ENCODE data around the gene GUCY1A2. TPM values are rescaled to one million over a fixed set of nuclear protein-coding genes. Genes with fewer than 3 reads are reported as not detected.

Gene GUCY1A2
- total RNA-seq, 1 experiment from 2014 or later: 0.10 TPM

DNA sequence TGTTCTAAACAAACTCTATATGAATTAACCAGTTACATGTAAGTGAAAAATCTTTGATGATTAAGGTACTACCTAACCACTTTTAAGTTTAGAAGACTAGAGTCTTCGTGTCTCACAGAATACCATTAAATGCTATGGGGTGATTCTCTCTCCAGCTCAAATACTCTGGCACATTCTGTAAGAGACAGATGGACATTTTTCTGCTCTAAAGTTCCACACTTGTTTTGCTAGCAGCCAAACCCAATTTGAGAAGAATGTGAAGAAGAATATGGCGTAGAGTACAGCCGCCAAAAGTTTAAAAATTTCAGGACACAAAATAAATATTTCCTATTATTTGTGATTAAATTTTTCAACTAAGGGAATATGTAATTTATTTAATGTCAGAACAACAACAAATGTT, 339.1 kb downstream of the GUCY1A2 start:
- Histone ChIP-seq H4K20me1 (ENCODE audit: insufficient read depth) (no peaks in the 10 kb centered on the region), H3K79me2 (ENCODE audit: insufficient read depth, low read length) (no peaks in the 10 kb centered on the region), H2AFZ (ENCODE audit: low read depth, low read length, poor library complexity, severe bottlenecking) (no peak overlapping the region), H3K36me3 (ENCODE audit: control insufficient read depth in 1 of 2, insufficient read depth in 2 of 2, low read length in 2 of 2) (no peaks in the 10 kb centered on the region), H3K9ac (ENCODE audit: low read length) (no peak overlapping the region), H3K4me2 (ENCODE audit: low read length) (no peak overlapping the region), H3K4me1 (ENCODE audit: control insufficient read depth in 1 of 2, insufficient read depth in 2 of 2, low read length in 2 of 2) (no peaks in the 10 kb centered on the region), H3K27ac (ENCODE audit: low read depth, low read length) (no peak overlapping the region), H3K27me3 (ENCODE audit: insufficient read depth, low read length) (no peaks in the 10 kb centered on the region), H3K9me2 (ENCODE audit: insufficient read depth) (no peaks in the 10 kb centered on the region), H3K4me3 (replicated peaks in 1 of 2; ENCODE audit: low read depth in 1 of 2, low read length in 2 of 2) (no peak overlapping the region), H3K9me3 (ENCODE audit: control insufficient read depth in 1 of 2, insufficient read depth in 1 of 2, low read depth in 1 of 2, low read length in 2 of 2) (no peaks in the 10 kb centered on the region)
- TF ChIP-seq POLR2A (IDR thresholded peaks at IDR 0.05; ENCODE audit: borderline replicate concordance, extremely low read depth, insufficient read depth, insufficient read length) (no peak), POLR2AphosphoS5 (IDR thresholded peaks at IDR 0.05; ENCODE audit: low read depth, low read length) (no peak), ELF1 (IDR thresholded peaks at IDR 0.05; ENCODE audit: borderline replicate concordance, low read depth) (no peak), SIN3A (IDR thresholded peaks at IDR 0.05; ENCODE audit: low read depth) (no peak), ZFX (IDR thresholded peaks at IDR 0.05) (no peak), CEBPB (IDR thresholded peaks at IDR 0.05; ENCODE audit: low read depth) (no peak), TCF7L2 (IDR thresholded peaks at IDR 0.05; ENCODE audit: borderline replicate concordance, extremely low read depth, insufficient read depth, insufficient read length) (no peak), SP1 (IDR thresholded peaks at IDR 0.05; ENCODE audit: low read depth) (no peak), EZH2phosphoT487 (IDR thresholded peaks at IDR 0.05; ENCODE audit: borderline replicate concordance) (no peak), FOSL1 (IDR thresholded peaks at IDR 0.05; ENCODE audit: low read depth) (no peak), ZNF274 (IDR thresholded peaks at IDR 0.05; ENCODE audit: low read depth, low read length) (no peak)
- TF ChIP-seq, protein P1, sequence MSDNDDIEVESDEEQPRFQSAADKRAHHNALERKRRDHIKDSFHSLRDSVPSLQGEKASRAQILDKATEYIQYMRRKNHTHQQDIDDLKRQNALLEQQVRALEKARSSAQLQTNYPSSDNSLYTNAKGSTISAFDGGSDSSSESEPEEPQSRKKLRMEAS (IDR thresholded peaks at IDR 0.05): no peak
- TF ChIP-seq, protein P2, sequence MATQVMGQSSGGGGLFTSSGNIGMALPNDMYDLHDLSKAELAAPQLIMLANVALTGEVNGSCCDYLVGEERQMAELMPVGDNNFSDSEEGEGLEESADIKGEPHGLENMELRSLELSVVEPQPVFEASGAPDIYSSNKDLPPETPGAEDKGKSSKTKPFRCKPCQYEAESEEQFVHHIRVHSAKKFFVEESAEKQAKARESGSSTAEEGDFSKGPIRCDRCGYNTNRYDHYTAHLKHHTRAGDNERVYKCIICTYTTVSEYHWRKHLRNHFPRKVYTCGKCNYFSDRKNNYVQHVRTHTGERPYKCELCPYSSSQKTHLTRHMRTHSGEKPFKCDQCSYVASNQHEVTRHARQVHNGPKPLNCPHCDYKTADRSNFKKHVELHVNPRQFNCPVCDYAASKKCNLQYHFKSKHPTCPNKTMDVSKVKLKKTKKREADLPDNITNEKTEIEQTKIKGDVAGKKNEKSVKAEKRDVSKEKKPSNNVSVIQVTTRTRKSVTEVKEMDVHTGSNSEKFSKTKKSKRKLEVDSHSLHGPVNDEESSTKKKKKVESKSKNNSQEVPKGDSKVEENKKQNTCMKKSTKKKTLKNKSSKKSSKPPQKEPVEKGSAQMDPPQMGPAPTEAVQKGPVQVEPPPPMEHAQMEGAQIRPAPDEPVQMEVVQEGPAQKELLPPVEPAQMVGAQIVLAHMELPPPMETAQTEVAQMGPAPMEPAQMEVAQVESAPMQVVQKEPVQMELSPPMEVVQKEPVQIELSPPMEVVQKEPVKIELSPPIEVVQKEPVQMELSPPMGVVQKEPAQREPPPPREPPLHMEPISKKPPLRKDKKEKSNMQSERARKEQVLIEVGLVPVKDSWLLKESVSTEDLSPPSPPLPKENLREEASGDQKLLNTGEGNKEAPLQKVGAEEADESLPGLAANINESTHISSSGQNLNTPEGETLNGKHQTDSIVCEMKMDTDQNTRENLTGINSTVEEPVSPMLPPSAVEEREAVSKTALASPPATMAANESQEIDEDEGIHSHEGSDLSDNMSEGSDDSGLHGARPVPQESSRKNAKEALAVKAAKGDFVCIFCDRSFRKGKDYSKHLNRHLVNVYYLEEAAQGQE (IDR thresholded peaks at IDR 0.05; ENCODE audit: low read depth): no peak
- intact Hi-C loops (cut with micrococcal nuclease): no loop called here
- ChIA-PET CTCF (no interaction called here), RAD21 (ENCODE audit: low non-redundant PET in 1 of 2, low total read pairs in 2 of 2, uncharacterized antibody in 2 of 2, unreplicated experiment in 2 of 2) (no interaction called here), POLR2A (no interaction called here)
- no TSS peak for BruUV-seq (replicated peaks)
- DNase-seq (ENCODE audit: low read depth, low spot score) (no peak), ATAC-seq (no peak)
